HepG2 (cell line): Measurements from ENCODE around the gene PDE3B. TPM values are rescaled to one million over a fixed set of nuclear protein-coding genes. Genes with fewer than 3 reads are reported as not detected.

ENCODE experiments used
- ARNT ChIP-seq: fragments of 450-650 bp; IDR thresholded peaks from 2 replicates; pipeline ENCODE4 v1.6.1; 2017
- CBX2 ChIP-seq, 2 experiments: fragments of 200-600 bp in 1 of 2; sonication (generic); formaldehyde crosslinking in 1 of 2; IDR thresholded peaks; 2 replicates each; pipeline versions ENCODE4 v1.7.0 to v1.8.1; 2018 to 2022; ENCODE audit warnings: low read depth in 2 of 2, low read length in 1 of 2, mild to moderate bottlenecking in 1 of 2, missing genetic modification reagents in 1 of 2
- CENPT ChIP-seq: sonication (generic); formaldehyde crosslinking; IDR thresholded peaks from 2 replicates; pipeline ENCODE4 v1.8.0; 2022; ENCODE audit warnings: low read depth, mild to moderate bottlenecking, moderate library complexity, missing genetic modification reagents
- GTF2F1 ChIP-seq: fragments of 150-350 bp; IDR thresholded peaks from 2 replicates; pipeline ENCODE4 v1.6.1; 2014; ENCODE audit warnings: low read length
- MTA3 ChIP-seq: sonication (generic); formaldehyde crosslinking; IDR thresholded peaks from 2 replicates; pipeline ENCODE4 v1.4.0; 2020; ENCODE audit warnings: missing genetic modification reagents
- NR2C2 ChIP-seq: sonication (generic); formaldehyde crosslinking; IDR thresholded peaks from 2 replicates; pipeline ENCODE4 v1.4.0; 2020; ENCODE audit warnings: missing genetic modification reagents, mild to moderate bottlenecking, moderate library complexity, borderline replicate concordance
- RARG ChIP-seq: sonication (generic); formaldehyde crosslinking; IDR thresholded peaks from 2 replicates; pipeline ENCODE4 v1.4.0; 2020; ENCODE audit warnings: low read depth, mild to moderate bottlenecking, missing genetic modification reagents
- XRCC5 ChIP-seq: fragments of 200-400 bp; formaldehyde crosslinking; optimal IDR thresholded peaks from 2 replicates; pipeline ENCODE3; 2017; ENCODE audit warnings: mild to moderate bottlenecking, low read length
- ZBTB8A ChIP-seq: sonication (generic); formaldehyde crosslinking; IDR thresholded peaks from 2 replicates; pipeline ENCODE4 v1.4.0; 2020; ENCODE audit warnings: mild to moderate bottlenecking, low read depth, missing genetic modification reagents, borderline replicate concordance
- ZNF207 ChIP-seq: fragments of 450-650 bp; IDR thresholded peaks from 2 replicates; pipeline ENCODE4 v1.6.1; 2016; ENCODE audit warnings: antibody characterized with exemption, borderline replicate concordance
- ZNF3 ChIP-seq: IDR thresholded peaks from 2 replicates; pipeline ENCODE4 v1.7.0; 2017; ENCODE audit warnings: inconsistent platforms
- ZNF335 ChIP-seq: sonication (generic); formaldehyde crosslinking; IDR thresholded peaks from 2 replicates; pipeline ENCODE4 v1.4.0; 2020; ENCODE audit warnings: missing genetic modification reagents
- ZNF33B ChIP-seq: sonication (generic); formaldehyde crosslinking; IDR thresholded peaks from 2 replicates; pipeline ENCODE4 v1.5.1; 2020; ENCODE audit warnings: mild to moderate bottlenecking, missing genetic modification reagents
- ZNF530 ChIP-seq: sonication (generic); formaldehyde crosslinking; IDR thresholded peaks from 2 replicates; pipeline ENCODE4 v1.5.0; 2020; ENCODE audit warnings: low read depth, mild to moderate bottlenecking, missing genetic modification reagents
- ZNF549 ChIP-seq: sonication (generic); formaldehyde crosslinking; IDR thresholded peaks from 2 replicates; pipeline ENCODE4 v1.5.0; 2020; ENCODE audit warnings: missing genetic modification reagents
- polyA plus RNA-seq, 8 experiments: library from polyadenylated mRNA; depleted of rRNA in 3 of 8; stranded (reverse) in 7 of 8; unstranded in 1 of 8; fragments of >200 nt; fragmentation: Illumina TruSeq in 4 of 8; extraction: Trizol in 4 of 8; gene quantifications; 2 replicates each; pipeline versions ENCODE4 v1.2.1 to v1.2.3, GENCODE V29; 2011 to 2016; ENCODE audit warnings: low read depth in 4 of 8, missing spikeins in 1 of 8, mixed read lengths in 1 of 8; ENCODE audit not compliant: insufficient read depth in 1 of 8
- total RNA-seq, 5 experiments: library from RNA; depleted of rRNA; stranded (reverse); fragments of >200 nt; fragmentation: Illumina TruSeq; extraction: Trizol; gene quantifications; 2 replicates each; pipeline ENCODE4 v1.2.3, GENCODE V29; 2016; ENCODE audit warnings: low read depth in 1 of 5
- TF ChIP-seq, protein P1 (sequence below): sonication (generic); formaldehyde crosslinking; IDR thresholded peaks from 2 replicates; pipeline ENCODE4 v1.4.0; 2020; ENCODE audit warnings: missing genetic modification reagents
- TF ChIP-seq, protein P2 (sequence below): fragments of 450-650 bp; IDR thresholded peaks from 2 replicates; pipeline ENCODE4 v1.6.1; 2017
- TF ChIP-seq, protein P3 (sequence below): sonication (generic); formaldehyde crosslinking; IDR thresholded peaks from 2 replicates; pipeline ENCODE4 v1.5.0; 2020; ENCODE audit warnings: mild to moderate bottlenecking, missing genetic modification reagents, borderline replicate concordance
- TF ChIP-seq, protein P4 (sequence below): IDR thresholded peaks from 2 replicates; pipeline ENCODE4 v1.6.1; 2016; ENCODE audit warnings: missing genetic modification reagents, missing compliant biosample characterization

PDE3B gene
- total and polyA plus RNA-seq, 2 of the 13 experiments (the other 11 are each of a cell fraction or from before 2014, with no cell fraction given): 14.1 to 26.5 TPM

DNA sequence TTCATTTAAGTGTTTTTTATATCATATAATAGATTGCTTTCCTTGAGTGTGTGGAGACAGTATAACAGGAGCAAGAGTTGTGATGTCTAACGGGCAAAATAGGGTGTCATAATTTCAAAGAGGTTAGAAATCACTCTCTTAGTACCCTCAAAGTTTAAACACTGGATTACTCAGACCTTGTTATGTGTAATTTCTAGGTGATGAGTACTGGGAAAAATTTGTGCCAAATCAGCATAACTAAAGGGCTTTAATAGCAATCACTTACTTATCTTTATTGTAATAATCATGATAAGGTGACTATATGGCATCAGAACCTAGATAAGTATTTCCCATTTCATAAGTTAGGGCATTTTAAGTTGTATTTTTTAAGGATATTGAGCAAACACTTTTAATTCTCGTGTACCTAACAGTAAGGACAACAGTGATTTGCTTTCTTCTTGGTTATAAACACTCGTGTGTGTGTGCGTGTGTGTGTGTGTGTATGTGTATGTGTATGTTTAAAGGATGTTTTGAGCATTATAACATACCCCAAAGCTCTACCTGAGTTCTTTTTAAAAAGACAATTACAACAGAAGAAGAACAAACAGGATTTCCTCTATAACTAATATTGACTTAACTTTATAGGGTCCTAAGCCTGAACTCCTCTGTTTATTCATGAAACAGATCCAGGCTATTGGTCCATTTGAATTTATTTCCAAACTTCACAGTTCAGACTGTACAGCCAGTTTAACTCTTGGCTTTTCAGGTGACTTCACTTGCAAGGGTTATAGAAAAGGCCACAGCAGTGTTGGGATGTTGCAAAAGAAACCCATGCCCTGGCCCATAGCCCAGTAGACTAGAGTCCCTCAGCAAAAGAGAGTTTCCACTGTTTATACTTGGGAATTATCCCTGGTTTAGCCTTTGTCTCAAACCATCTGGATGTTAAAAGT is 23.7 kb upstream of the PDE3B start (continued):
- no peak for TF ChIP-seq XRCC5
- TF ChIP-seq MTA3 (CRISPR knock-in tag): no peak
- TF ChIP-seq ARNT: no peak
- TF ChIP-seq ZNF33B: no peak
- no peak for TF ChIP-seq CENPT (CRISPR knock-in tag)
- no peak for TF ChIP-seq CBX2 (IDR thresholded peaks at IDR 0.05; ENCODE audit: low read depth, low read length)
- no peak for TF ChIP-seq CBX2 (CRISPR knock-in tag; IDR thresholded peaks at IDR 0.05; ENCODE audit: low read depth)
- no peak for TF ChIP-seq ZNF335
- TF ChIP-seq, protein P1, sequence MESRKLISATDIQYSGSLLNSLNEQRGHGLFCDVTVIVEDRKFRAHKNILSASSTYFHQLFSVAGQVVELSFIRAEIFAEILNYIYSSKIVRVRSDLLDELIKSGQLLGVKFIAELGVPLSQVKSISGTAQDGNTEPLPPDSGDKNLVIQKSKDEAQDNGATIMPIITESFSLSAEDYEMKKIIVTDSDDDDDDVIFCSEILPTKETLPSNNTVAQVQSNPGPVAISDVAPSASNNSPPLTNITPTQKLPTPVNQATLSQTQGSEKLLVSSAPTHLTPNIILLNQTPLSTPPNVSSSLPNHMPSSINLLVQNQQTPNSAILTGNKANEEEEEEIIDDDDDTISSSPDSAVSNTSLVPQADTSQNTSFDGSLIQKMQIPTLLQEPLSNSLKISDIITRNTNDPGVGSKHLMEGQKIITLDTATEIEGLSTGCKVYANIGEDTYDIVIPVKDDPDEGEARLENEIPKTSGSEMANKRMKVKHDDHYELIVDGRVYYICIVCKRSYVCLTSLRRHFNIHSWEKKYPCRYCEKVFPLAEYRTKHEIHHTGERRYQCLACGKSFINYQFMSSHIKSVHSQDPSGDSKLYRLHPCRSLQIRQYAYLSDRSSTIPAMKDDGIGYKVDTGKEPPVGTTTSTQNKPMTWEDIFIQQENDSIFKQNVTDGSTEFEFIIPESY (CRISPR knock-in tag): no peak
- TF ChIP-seq, protein P2, sequence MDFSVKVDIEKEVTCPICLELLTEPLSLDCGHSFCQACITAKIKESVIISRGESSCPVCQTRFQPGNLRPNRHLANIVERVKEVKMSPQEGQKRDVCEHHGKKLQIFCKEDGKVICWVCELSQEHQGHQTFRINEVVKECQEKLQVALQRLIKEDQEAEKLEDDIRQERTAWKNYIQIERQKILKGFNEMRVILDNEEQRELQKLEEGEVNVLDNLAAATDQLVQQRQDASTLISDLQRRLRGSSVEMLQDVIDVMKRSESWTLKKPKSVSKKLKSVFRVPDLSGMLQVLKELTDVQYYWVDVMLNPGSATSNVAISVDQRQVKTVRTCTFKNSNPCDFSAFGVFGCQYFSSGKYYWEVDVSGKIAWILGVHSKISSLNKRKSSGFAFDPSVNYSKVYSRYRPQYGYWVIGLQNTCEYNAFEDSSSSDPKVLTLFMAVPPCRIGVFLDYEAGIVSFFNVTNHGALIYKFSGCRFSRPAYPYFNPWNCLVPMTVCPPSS: no peak
- no peak for TF ChIP-seq ZNF530
- TF ChIP-seq ZNF549 (CRISPR knock-in tag): no peak
- TF ChIP-seq NR2C2: no peak
- TF ChIP-seq ZNF3 (CRISPR knock-in tag): no peak
- TF ChIP-seq, protein P3, sequence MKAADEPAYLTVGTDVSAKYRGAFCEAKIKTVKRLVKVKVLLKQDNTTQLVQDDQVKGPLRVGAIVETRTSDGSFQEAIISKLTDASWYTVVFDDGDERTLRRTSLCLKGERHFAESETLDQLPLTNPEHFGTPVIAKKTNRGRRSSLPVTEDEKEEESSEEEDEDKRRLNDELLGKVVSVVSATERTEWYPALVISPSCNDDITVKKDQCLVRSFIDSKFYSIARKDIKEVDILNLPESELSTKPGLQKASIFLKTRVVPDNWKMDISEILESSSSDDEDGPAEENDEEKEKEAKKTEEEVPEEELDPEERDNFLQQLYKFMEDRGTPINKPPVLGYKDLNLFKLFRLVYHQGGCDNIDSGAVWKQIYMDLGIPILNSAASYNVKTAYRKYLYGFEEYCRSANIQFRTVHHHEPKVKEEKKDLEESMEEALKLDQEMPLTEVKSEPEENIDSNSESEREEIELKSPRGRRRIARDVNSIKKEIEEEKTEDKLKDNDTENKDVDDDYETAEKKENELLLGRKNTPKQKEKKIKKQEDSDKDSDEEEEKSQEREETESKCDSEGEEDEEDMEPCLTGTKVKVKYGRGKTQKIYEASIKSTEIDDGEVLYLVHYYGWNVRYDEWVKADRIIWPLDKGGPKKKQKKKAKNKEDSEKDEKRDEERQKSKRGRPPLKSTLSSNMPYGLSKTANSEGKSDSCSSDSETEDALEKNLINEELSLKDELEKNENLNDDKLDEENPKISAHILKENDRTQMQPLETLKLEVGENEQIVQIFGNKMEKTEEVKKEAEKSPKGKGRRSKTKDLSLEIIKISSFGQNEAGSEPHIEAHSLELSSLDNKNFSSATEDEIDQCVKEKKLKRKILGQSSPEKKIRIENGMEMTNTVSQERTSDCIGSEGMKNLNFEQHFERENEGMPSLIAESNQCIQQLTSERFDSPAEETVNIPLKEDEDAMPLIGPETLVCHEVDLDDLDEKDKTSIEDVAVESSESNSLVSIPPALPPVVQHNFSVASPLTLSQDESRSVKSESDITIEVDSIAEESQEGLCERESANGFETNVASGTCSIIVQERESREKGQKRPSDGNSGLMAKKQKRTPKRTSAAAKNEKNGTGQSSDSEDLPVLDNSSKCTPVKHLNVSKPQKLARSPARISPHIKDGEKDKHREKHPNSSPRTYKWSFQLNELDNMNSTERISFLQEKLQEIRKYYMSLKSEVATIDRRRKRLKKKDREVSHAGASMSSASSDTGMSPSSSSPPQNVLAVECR (CRISPR knock-in tag): no peak
- no peak for TF ChIP-seq ZBTB8A (CRISPR knock-in tag)
- TF ChIP-seq, protein P4, sequence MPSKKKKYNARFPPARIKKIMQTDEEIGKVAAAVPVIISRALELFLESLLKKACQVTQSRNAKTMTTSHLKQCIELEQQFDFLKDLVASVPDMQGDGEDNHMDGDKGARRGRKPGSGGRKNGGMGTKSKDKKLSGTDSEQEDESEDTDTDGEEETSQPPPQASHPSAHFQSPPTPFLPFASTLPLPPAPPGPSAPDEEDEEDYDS (CRISPR knock-in tag): no peak
- no peak for TF ChIP-seq GTF2F1
- TF ChIP-seq ZNF207: no peak
- TF ChIP-seq RARG: no peak
